NCI-H146 (cell line): ENCODE results near the gene NCBP2L.
"Not testable (repeated sequence)": the region's sequence is repeated elsewhere in the genome, so short reads cannot be mapped to it uniquely, and the experiment has no call there.

ENCODE experiments used
- DNase-seq: peaks from one replicate; lab custom pipeline; 2025; lab: John Stamatoyannopoulos, UW

NCBP2L gene

DNA sequence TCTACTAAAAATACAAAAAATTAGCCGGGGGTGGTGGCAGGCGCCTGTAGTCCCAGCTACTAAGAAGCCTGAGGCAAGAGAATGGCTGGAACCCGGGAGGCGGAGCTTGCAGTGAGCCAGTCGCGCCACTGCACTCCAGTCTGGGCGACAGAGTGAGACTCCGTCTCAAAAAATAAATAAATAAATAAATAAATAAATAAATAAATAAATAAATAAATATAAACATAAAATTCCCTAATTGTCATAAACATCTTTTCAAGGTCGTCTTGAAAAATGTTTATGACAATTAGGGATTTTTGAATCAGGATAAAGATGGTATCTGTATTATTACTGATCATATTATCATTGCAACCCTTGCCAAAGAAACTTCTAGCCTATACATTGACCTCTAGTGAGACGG is 32.5 kb downstream of the NCBP2L start:
- DNase-seq = not testable (repeated sequence)

DNA sequence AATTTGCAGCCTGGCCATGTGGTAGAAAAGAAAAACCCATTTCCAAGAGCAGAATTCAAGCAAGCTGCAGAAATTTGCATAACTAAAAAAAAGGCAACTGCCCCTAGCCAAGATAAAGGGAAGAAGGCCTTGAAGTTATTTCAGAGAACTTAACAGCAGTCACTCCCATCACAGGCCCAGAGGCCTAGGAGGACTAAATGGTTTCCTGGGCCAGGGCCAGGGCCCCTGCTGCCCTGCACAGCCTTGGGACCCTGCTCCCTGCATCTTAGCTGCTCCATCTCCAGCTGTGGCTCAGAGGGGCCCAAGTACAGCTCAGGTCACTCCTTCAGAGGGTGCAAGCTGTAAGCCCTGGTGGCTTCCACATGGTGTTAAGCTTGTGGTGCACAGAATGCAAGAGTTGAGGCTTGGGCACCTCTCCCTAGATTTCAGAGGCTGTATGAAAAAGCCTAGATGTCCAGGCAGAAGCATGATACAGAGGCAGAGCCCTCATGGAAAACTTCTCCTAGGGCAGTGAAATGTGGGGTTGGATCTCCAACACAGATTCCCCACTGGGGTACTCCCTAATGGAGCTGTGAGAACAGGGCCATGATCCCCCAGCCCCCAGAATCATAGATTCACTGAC is 41.5 kb downstream of the NCBP2L start:
- no peak for DNase-seq

DNA sequence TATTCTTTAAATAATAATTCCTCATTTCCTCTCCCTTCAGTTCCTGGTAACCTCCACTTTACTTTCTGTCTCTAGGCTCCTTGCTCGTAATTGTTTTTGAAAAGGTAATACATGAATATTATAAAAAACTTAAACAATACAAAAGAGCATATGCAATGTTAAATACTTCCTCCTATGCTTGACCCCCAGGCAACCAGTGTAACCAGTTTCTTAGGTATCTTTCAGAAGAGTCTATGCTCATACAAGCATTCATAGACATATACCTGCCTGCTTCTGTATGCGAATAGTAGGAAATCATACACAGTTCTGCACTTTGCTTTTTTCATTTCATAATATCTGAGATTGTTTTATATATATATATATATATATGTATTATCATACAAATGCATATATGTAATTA is 45.5 kb downstream of the NCBP2L start:
- DNase-seq = no peak

DNA sequence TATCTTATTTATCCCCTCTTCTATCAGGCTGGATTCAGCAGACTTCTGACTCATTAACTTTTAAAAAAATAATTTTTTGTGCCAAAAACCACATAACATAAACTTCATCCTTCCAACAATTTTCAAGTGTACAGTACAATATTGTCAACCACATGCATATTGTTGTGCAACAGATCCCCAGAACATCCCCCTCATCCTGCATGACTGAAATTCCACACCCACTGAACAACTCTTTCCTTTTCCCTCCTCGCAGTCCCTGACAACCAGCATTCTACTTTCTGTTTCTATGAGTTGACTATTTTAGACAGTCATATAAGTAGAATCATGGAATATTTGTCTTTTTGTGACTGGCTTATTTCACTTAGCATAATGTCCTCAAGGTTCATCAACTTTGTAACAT is 45.9 kb downstream of the NCBP2L start:
- DNase-seq = no peak

DNA sequence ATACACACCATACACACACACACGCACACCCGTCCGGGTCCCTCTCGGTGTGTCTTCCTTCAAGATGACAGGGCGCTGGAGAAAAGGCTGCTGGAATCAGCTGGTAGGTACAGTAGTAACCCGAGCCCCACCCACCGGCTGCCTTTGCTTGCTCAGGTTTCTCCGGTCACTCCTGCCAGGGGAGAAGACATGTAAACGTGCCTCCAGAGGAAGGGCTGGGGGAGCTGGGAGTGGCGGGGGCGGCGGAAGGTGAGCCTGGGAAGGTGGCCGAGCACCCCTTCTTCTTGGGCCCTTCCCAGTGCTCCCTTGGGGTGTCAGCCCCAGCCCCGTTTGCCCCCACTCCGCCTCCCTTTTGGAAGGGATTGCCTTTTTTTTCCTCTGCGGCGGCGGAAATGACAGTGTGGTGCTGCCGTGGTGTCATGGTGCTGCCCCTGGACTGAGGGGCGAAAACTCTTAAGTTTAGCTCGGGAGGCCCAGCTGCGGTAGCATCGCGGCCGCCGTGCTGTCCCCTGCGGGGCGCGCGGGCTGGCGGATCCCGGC is 48.2 kb downstream of the NCBP2L start, which contains the start of gene MID2:
Gene MID2, plus strand, starts transcription at position 169 of the 540 bp plus-strand sequence. CDS start 561 bp downstream, outside the sequence.
- peak; percentile 14 for DNase-seq

- peak; percentile 27 for DNase-seq
Measured at GRCh38 chrX:107826238-107827029, 48.9 kb downstream of the NCBP2L start.

DNA sequence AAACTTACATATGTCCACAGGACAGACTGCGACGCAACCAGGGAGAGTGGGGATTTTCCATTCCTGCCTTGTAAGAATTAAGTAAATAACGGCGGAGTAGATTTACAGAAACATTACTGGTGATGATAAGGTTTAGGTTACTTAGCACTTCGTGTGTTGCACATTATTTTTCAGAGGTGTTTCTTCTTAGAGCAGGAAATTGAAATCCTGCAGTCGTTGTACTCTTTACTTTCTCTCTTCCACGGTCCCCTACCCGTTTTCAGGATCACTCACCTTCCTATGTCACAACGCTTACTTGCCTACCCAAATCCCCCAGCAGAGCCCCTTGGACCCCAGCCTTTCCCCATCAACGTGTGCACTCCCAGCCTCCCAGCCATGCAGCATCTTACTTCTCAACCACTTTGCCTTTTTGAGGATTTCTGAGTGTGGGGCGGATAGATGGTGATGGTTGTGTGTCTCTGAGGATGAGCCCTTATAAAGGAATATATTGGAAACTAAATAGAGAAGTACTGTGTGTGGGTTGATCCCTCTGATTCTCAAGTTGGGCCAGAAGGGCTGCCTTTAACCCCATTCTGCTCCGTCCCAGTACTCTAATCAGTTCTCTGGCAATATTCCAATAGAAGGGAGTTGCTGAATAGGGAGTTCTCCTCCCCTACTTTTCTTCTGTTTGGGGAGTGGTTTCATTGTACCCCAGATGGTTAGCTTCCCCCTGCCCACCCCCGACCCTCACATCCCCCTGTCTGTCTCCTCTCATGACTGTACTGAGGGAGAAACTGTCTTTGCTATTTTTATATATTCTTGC is 49.7 kb downstream of the NCBP2L start:
- no peak for DNase-seq

GRCh38 chrX:107827852-107828251 is 50.3 kb downstream of the NCBP2L start:
- DNase-seq = no peak

DNA sequence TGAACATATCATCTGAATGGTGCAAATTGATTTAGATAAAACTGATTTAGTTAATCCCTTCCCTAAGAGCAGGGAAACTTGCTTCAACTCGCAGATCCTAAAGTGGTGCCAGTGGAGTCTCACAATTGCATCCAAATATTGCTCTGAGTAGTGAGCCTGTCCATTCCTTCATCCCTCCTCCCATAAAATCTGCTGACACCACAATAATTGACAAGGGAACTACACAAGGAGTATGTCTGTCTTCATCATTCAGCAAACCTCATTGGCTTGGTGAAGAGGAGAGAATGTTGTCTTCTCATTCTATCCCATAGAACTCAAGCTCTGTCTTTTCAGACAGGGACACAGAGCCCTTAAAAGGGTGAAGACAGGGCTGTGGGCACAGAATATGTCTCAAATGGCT is 52.3 kb downstream of the NCBP2L start:
- no peak for DNase-seq

- DNase-seq = no peak
Measured at GRCh38 chrX:107831071-107831730, 53.7 kb downstream of the NCBP2L start.

DNA sequence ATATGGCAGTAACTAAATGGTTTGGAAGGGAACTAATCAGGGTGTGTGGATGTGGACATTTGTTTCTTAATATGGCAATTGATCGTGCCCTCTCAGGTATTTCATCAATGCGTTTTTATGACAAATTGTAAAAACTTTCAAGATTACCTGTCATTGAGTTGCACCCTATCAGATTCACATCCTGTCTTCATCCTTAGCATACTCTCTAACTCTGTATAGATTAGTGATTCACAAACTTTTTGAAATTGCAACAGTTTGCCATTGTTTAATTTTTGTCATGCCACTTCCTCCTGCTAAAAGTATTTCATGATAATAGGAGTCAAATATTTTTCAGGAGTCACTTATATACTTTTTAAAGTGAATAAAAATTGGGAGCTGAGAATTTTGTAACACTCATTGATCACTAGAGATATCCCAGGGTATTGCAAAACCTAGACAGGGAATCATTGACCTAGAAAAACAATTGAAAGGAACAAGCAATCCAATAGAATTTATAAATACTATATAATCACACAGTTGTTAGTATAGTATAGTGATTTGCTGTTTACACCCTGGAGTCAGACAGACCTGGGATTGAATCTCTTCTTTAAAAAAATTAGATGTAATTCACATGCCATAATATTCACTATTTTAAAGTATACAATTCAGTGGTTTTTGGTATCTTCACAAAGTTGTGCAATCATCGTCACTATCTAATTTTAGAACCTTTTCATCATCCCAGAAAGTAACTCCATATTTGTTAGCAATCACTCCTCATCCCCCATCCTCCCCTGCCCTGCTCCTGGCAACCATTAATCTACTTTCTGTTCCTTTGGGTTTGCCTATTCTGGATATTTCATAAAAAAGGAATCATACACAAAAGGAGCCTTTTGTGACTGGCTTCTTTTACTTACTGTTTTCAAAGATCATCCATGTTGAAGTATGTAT is 57.0 kb downstream of the NCBP2L start:
- no peak for DNase-seq

GRCh38 chrX:107836958-107837357 is 59.4 kb downstream of the NCBP2L start:
- no peak for DNase-seq

DNA sequence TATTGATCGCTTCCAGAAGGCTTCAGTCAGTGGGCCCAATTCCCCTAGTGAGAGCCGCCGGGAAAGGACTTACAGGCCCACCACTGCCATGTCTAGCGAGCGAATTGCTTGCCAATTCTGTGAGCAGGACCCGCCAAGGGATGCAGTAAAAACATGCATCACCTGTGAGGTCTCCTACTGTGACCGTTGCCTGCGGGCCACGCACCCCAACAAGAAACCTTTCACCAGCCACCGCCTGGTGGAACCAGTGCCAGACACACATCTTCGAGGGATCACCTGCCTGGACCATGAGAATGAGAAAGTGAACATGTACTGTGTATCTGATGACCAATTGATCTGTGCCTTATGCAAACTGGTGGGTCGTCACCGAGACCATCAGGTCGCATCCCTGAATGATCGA is 63.4 kb downstream of the NCBP2L start:
- DNase-seq = no peak

- DNase-seq = no peak
Measured at GRCh38 chrX:107842715-107843400, 65.3 kb downstream of the NCBP2L start.
